ENCODE results near the gene ZDHHC11B.
"Not testable (repeated sequence)": the region's sequence is repeated elsewhere in the genome, so short reads cannot be mapped to it uniquely, and the experiment has no call there.

Gene ZDHHC11B

DNA sequence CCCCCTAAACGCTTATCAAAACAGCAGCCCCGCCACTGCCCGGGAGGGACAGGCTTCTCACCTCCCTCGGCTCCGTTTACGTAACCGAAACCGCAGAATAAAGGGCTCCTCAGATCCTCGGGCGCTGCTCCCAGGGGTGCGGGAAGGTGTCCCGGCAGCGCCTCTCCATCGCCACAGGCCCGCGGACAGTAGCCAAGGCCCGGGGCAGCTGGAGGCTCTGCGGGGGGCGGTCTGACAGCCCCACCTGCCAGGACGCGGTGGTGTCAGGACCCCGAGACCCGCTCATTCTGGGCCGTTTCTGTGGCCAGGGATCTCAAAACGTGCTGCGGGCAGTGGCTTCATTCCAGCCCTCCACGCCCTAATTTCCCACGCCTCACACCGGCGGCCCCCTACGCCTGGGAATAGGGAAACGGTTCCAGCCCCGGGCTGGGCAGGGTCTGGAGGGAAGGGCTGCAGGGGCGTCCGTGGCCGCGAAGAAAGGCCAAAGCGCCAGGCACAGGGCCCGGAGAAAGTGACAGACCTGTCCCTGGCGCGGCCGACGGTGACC, 575 bp downstream of the ZDHHC11B start:
- DNase-seq (ENCODE audit: low read depth), result not testable (repeated sequence)

- not testable (repeated sequence) for DNase-seq (ENCODE audit: low read depth)
Measured at GRCh38 chr5:783049-783802, 1.3 kb downstream of the ZDHHC11B start.

DNA sequence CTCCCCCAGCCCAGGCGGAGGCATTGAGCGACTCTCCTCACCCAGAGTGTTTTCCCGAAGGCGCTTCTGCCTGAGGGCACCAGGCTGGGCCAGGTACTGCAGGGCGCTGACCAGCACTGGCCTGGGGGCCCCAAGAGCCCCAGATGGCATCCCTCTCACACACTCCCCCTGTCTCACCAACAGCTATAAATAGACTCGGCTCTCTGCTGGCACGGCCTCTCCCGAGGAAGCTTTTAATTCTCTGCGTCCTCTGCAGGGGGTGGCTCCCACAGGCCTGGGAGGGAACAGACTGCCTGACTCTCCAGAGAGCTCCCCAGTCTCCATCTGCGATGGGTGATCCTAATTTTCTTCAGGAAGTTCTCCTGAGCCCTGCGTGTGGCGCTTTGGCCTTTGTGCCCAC, 2.2 kb downstream of the ZDHHC11B start:
- not testable (repeated sequence) for DNase-seq (ENCODE audit: low read depth)

GRCh38 chr5:780571-780970, 4.0 kb downstream of the ZDHHC11B start:
- DNase-seq (ENCODE audit: low read depth), result not testable (repeated sequence)

DNA sequence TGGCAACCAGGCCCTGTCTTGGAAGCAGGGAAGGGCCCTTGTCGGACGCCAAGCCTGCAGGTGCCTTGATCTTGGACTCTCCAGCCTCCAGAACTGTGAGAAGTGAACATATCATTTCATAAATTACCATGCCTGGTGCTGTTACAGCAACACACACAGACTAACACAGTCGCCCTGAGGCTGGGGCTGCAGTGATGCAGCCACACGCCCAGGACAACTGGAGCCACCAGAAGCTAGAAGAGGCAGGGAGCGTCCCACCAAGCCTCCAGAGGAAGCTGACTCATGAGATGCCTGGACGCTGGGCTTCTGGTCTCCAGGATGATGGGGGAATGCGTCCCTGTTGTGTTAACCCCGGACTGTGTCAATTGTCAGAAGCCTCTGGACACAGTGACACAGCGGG, 5.6 kb downstream of the ZDHHC11B start:
- not testable (repeated sequence) for DNase-seq (ENCODE audit: low read depth)

GRCh38 chr5:778421-778820, 6.1 kb downstream of the ZDHHC11B start:
- DNase-seq (ENCODE audit: low read depth), result not testable (repeated sequence)

- no peak for DNase-seq (ENCODE audit: low read depth)
Measured at GRCh38 chr5:777756-778161, 6.8 kb downstream of the ZDHHC11B start.

DNA sequence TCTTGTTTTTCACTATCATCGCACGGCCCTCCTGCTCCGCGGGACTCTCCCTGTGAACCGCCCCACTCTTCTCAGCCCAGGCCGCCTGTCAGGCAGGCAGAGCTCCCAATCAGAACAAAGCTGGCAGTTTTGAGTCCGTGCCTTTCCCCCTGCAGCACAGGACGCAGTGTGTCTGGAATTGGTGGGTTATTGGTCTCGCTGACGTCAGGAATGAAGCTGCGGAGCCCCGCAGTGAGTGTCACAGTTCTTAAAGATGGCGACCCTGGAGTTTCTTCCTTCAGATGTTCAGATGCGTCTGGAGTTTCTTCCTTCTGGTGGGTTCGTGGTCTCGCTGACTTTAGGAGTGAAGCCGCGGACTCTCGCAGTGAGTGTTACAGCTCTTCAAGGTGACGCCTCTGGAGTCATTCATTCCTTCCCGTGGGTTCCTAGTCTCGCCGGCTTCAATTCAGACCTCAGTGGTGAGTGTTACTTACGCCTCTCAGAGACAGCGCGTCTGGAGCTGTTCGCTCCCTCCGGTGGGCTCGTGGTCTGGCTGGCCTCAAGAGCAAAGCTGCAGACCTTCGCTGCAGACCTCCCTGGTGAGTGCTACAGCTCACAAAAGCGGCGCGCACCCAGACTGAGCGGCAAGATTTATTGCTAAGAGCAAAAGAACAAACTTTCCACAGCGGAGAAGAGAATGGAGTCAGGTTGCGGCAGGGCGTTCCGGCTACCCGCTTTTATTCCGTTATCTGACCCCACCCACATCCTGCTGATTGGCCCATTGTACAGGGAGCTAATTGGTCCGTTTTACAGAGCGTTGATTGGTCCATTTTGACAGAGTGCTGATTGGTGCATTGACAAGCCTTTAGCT, 7.4 kb downstream of the ZDHHC11B start:
- no peak for DNase-seq (ENCODE audit: low read depth)

- no peak for DNase-seq (ENCODE audit: low read depth)
Measured at GRCh38 chr5:775961-776861, 8.3 kb downstream of the ZDHHC11B start.

DNA sequence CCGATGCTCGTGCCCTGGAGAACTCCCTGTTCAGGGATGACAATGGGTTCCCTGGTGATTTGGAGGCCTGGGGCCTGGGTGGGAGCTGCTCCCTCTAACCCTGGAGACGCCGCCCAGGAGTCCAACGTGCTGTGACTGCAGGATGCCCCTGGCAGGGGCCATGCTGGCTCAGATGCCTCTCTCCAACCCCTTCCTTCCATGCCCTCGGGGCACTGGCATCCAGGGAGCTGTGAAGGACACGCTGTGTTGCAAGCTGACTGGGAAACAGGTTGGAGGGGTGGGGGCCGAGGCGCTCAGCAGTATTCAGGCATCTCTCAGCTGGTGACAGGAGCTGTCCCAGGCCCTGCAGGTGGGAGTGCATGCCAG, 9.0 kb downstream of the ZDHHC11B start:
- not testable (repeated sequence) for DNase-seq (ENCODE audit: low read depth)

DNA sequence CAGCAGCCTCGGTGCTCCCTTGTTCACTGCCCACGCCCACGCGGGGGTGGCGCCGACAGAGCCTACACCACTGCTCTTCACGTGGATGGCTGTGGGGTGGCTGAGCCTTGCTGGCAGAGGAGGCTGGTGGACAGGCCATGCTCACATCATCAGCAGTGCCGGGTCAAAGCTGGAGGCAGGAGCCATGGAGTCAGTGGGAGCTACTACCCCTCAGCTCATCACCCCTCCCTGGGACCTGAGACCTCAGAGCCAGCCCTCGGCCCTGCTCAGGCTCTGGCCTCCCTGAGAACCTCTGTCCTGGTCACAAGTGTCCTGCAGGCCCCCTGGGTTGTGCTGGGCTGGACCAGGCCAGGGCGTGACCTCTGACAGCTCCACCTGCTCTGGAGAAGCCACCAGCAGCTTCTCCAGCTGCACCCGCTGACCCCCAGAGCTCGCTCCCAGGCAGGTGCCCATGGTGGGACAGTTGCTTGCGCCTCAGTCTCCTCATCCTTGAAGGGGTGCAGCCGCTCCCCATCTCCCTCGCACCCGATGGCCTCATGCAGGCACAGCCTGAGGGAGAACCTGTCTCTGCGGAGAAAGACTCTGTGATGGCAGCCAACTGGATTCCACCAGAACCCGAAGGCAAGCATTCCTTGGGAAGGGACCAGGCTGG, 9.5 kb downstream of the ZDHHC11B start:
- DNase-seq (ENCODE audit: low read depth), result not testable (repeated sequence)

DNA sequence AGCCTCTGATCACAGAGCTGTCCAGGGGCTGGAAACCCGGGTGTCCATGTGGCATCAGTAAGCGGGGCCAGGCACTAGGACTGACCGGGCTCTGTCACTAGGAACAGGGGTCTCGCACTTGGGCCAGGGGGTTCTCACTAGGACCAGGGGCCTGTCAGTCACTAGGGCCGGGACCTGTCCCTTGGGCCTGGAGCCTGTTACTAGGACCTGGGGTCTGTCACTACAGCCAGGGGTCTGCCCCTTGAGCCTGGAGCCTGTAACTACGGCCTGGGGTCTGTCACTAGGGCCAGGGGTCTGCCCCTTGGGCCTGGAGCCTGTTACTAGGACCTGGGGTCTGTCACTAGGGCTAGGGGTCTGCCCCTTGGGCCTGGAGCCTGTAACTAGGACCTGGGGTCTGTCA, 10.2 kb downstream of the ZDHHC11B start:
- DNase-seq (ENCODE audit: low read depth), result not testable (repeated sequence)

GRCh38 chr5:773517-774264, 10.8 kb downstream of the ZDHHC11B start:
- no peak for DNase-seq (ENCODE audit: low read depth)

GRCh38 chr5:772931-773330, 11.6 kb downstream of the ZDHHC11B start:
- not testable (repeated sequence) for DNase-seq (ENCODE audit: low read depth)

GRCh38 chr5:772547-772890, 12.0 kb downstream of the ZDHHC11B start:
- not testable (repeated sequence) for DNase-seq (ENCODE audit: low read depth)

- not testable (repeated sequence) for DNase-seq (ENCODE audit: low read depth)
Measured at GRCh38 chr5:771841-772546, 12.5 kb downstream of the ZDHHC11B start.

- DNase-seq (ENCODE audit: low read depth), result not testable (repeated sequence)
Measured at GRCh38 chr5:771087-771781, 13.3 kb downstream of the ZDHHC11B start.

- not testable (repeated sequence) for DNase-seq (ENCODE audit: low read depth)
Measured at GRCh38 chr5:770585-770984, 13.9 kb downstream of the ZDHHC11B start.

- DNase-seq (ENCODE audit: low read depth), result not testable (repeated sequence)
Measured at GRCh38 chr5:769485-770145, 14.9 kb downstream of the ZDHHC11B start.

Measured in non-pigmented ciliary epithelial cell (primary cell).